GM12878 (cell line): ENCODE data around the gene GPATCH11.

Source experiments
- ETV6 ChIP-seq, 2 experiments: fragments of 450-650 bp in 1 of 2; IDR thresholded peaks in 1 of 2; conservative IDR thresholded peaks in 1 of 2; 2 replicates each; pipeline ENCODE4 v1.6.1; 2014; ENCODE audit warnings: antibody characterized with exemption in 1 of 2, borderline replicate concordance in 1 of 2, low read depth in 1 of 2, mild to moderate bottlenecking in 1 of 2, moderate library complexity in 1 of 2
- TF ChIP-seq, protein P1 (sequence below): IDR thresholded peaks from 2 replicates; pipeline ENCODE4 v1.6.1; 2012; ENCODE audit warnings: low read depth, low read length, improper control_type of control experiment
- TF ChIP-seq, protein P2 (sequence below), 3 experiments: IDR thresholded peaks in 2 of 3; conservative IDR thresholded peaks in 1 of 3; 2 replicates each; pipeline ENCODE4 v1.5.1; 2011; ENCODE audit warnings: low read depth in 3 of 3, low read length in 3 of 3, mild to moderate bottlenecking in 3 of 3, control low read depth in 2 of 3, moderate library complexity in 2 of 3, inconsistent platforms in 1 of 3, mixed read lengths in 1 of 3; ENCODE audit not compliant: control insufficient read depth in 2 of 3, insufficient read depth in 1 of 3; ENCODE audit errors: extremely low read depth in 1 of 3

DNA sequence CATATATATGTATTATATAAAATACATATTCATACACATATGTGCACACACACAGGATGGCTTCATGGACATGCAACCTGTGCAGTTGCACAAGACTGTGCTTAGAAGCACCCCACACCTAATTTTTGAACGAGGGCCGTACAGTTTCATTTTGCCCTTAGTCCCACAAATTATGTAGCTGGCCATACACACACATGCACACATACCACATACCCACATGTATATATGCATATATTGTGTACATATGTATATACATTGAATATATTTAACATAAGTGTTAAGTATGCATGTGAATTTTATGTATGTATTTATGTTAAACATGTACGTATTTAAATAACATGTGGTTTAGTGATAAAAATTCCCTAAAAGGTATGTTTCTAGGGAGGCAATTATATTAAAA lies 18.3 kb downstream of the GPATCH11 start:
- TF ChIP-seq, protein P1, sequence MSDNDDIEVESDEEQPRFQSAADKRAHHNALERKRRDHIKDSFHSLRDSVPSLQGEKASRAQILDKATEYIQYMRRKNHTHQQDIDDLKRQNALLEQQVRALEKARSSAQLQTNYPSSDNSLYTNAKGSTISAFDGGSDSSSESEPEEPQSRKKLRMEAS: no peak
- no peak for TF ChIP-seq ETV6 (conservative IDR thresholded peaks at IDR 0.05 in 1 of 2, IDR thresholded peaks at IDR 0.05 in 1 of 2; ENCODE audit: borderline replicate concordance in 1 of 2, low read depth in 1 of 2)
- TF ChIP-seq, protein P2, sequence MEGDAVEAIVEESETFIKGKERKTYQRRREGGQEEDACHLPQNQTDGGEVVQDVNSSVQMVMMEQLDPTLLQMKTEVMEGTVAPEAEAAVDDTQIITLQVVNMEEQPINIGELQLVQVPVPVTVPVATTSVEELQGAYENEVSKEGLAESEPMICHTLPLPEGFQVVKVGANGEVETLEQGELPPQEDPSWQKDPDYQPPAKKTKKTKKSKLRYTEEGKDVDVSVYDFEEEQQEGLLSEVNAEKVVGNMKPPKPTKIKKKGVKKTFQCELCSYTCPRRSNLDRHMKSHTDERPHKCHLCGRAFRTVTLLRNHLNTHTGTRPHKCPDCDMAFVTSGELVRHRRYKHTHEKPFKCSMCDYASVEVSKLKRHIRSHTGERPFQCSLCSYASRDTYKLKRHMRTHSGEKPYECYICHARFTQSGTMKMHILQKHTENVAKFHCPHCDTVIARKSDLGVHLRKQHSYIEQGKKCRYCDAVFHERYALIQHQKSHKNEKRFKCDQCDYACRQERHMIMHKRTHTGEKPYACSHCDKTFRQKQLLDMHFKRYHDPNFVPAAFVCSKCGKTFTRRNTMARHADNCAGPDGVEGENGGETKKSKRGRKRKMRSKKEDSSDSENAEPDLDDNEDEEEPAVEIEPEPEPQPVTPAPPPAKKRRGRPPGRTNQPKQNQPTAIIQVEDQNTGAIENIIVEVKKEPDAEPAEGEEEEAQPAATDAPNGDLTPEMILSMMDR (IDR thresholded peaks at IDR 0.05 in 2 of 3, conservative IDR thresholded peaks at IDR 0.05 in 1 of 3; ENCODE audit: control insufficient read depth in 2 of 3, extremely low read depth in 1 of 3, insufficient read depth in 1 of 3, low read depth in 3 of 3, low read length in 3 of 3): no peak
